Measurements from ENCODE around the gene LIMK1.

DNA sequence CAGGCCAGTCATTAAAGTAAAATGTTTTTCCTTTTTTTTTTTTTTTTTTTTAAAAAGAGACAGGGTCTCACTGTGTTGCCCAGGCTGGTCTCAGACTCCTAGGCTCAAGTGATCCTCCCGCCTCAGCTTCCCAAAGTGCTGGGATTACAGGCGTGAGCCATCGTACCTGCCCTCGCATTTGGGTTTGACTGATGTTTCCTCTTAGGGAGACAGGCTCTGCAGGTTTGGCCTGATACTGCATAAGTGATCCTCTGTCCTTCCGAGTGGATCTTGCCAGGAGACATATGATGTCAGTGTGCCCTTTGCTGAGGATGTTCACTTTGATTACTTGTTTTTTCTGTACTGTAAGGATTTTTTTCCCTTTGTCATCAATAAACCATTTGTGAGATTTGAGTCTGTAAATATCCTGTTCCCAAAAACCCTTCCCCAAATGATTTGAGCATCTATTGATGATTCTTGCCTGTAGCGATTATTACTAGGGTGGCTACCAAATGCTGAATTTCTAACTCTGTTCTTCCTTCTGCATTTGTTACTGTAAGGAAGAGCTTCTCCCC, 19.7 kb downstream of the LIMK1 start:
- TF ChIP-seq CTCF (IDR thresholded peaks at IDR 0.05; ENCODE audit: low read length) (no peak), EZH2 (optimal IDR thresholded peaks at IDR 0.05; ENCODE audit: low read depth, low read length) (no peak), EZH2phosphoT487 (IDR thresholded peaks at IDR 0.05; ENCODE audit: low read length) (no peak)
